Fibroblast of mammary gland (primary cell): ENCODE data around the gene ZNF705A.
"Not testable (repeated sequence)": the region's sequence is repeated elsewhere in the genome, so short reads cannot be mapped to it uniquely, and the experiment has no call there.

Experiments used
- DNase-seq: peaks from one replicate; pipeline ENCODE4 v3.0.0-alpha.2; 2010; ENCODE audit warnings: low read depth
- H3K4me3 ChIP-seq: 2 replicates; pipeline ENCODE4 v1.5.1; 2011; ENCODE audit warnings: low read depth, mild to moderate bottlenecking, low read length, moderate library complexity; ENCODE audit not compliant: control insufficient read depth
- TF ChIP-seq, protein P1 (sequence below): conservative IDR thresholded peaks from 2 replicates; pipeline ENCODE4 v1.5.1; 2011; ENCODE audit warnings: low read depth, low read length, inconsistent platforms; ENCODE audit not compliant: control insufficient read depth, insufficient read depth

Gene ZNF705A

GRCh38 chr12:8226355-8226754, 69.5 kb downstream of the ZNF705A start:
- no peak for DNase-seq
- TF ChIP-seq, protein P1, sequence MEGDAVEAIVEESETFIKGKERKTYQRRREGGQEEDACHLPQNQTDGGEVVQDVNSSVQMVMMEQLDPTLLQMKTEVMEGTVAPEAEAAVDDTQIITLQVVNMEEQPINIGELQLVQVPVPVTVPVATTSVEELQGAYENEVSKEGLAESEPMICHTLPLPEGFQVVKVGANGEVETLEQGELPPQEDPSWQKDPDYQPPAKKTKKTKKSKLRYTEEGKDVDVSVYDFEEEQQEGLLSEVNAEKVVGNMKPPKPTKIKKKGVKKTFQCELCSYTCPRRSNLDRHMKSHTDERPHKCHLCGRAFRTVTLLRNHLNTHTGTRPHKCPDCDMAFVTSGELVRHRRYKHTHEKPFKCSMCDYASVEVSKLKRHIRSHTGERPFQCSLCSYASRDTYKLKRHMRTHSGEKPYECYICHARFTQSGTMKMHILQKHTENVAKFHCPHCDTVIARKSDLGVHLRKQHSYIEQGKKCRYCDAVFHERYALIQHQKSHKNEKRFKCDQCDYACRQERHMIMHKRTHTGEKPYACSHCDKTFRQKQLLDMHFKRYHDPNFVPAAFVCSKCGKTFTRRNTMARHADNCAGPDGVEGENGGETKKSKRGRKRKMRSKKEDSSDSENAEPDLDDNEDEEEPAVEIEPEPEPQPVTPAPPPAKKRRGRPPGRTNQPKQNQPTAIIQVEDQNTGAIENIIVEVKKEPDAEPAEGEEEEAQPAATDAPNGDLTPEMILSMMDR, result no peak
- H3K4me3 ChIP-seq, result no peak overlapping the region

DNA sequence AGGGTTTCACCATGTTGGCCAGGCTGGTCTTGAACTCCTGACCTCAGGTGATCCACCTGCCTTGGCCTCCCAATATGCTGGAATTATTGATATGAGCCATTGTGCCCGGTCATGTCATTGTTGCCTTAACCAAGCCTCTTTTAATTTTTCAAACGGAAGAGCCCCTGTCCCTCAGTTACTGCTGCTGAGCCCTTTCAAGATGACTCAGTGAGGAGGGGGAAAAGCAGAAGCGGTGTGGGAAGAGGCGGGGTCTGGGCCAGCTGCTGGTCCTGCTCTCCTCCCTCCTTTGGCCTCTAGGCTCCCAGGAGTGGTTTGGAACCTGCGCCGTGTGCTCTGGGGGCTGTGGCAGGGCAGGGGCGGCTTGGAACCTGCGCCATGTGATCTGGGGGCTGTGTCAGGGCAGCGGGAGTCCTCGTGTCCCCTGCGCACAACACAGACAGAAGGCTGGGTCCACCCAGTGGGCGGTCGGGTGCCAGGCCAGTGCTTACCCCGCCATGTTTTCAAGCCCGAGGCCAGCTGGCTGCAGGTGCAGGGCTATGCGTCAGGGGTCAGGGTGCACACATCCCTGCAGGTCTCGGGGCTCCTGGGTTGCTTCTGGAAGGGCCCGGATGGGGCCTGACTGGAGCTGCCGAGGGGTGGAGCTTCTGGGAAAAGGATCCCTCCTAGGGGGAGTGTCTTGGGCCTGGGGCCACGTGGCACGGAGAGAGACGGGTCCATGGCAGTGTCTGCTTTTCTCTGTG, 70.3 kb downstream of the ZNF705A start, which contains the start of gene FAM90A1:
TSS of gene FAM90A1 (minus strand) at position 627 of the 740 bp plus-strand sequence. CDS start 2,786 bp downstream, outside the sequence.
- H3K4me3 ChIP-seq, DNase-seq: not testable (repeated sequence)

GRCh38 chr12:8227732-8228077, 70.9 kb downstream of the ZNF705A start:
- not testable (repeated sequence) for H3K4me3 ChIP-seq, DNase-seq

DNA sequence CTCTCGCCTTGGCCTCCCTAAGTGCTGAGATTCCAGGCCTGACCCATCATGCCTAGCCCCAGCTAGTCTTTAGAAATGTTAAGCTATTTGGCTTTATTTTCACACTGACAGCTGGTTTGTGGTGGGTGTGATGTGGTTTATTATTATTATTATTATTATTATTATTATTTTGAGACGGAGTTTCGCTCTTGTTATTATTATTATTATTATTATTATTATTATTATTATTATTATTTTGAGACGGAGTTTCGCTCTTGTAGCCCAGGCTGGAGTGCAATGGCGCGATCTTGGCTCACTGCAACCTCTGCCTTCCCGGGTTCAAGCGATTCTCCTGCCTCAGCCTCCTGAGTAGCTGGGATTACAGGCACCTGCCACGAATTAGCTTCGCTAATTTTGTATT, 71.8 kb downstream of the ZNF705A start:
- not testable (repeated sequence) for H3K4me3 ChIP-seq

GRCh38 chr12:8229486-8229885, 72.7 kb downstream of the ZNF705A start:
- H3K4me3 ChIP-seq, result not testable (repeated sequence)

More for the DNA sequence above, 71.8 kb downstream of the ZNF705A start:
- not testable (repeated sequence) for DNase-seq

More at GRCh38 chr12:8229486-8229885, 72.7 kb downstream of the ZNF705A start:
- DNase-seq, result not testable (repeated sequence)
